GM12872 (cell line): ENCODE data around the gene SWT1.

Experiments
- TF ChIP-seq, protein P1 (sequence below): IDR thresholded peaks from 3 replicates; pipeline ENCODE4 v1.5.1; 2011; ENCODE audit warnings: low read depth, mild to moderate bottlenecking, low read length, moderate library complexity; ENCODE audit not compliant: insufficient read depth

The SWT1 gene

DNA sequence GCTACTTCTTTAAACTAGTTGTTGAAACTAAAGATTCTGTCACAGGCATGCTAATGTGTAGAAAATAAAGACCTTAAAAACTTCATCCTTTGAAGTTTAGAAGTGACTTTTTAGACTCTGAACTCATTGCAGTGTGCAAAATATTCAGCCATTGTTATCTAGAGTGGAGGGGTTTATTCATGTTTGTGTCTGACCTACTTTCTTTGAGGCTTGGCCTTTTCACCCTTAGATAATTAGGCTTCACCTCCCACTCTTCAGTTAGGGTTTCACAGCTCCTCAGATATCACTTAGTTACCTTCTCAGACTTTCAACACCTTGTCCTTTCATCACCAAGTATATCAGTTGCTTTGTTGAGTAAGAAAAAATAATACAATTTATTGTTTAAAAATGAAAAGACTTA, 84.2 kb downstream of the SWT1 start:
- TF ChIP-seq, protein P1, sequence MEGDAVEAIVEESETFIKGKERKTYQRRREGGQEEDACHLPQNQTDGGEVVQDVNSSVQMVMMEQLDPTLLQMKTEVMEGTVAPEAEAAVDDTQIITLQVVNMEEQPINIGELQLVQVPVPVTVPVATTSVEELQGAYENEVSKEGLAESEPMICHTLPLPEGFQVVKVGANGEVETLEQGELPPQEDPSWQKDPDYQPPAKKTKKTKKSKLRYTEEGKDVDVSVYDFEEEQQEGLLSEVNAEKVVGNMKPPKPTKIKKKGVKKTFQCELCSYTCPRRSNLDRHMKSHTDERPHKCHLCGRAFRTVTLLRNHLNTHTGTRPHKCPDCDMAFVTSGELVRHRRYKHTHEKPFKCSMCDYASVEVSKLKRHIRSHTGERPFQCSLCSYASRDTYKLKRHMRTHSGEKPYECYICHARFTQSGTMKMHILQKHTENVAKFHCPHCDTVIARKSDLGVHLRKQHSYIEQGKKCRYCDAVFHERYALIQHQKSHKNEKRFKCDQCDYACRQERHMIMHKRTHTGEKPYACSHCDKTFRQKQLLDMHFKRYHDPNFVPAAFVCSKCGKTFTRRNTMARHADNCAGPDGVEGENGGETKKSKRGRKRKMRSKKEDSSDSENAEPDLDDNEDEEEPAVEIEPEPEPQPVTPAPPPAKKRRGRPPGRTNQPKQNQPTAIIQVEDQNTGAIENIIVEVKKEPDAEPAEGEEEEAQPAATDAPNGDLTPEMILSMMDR, result no peak

DNA sequence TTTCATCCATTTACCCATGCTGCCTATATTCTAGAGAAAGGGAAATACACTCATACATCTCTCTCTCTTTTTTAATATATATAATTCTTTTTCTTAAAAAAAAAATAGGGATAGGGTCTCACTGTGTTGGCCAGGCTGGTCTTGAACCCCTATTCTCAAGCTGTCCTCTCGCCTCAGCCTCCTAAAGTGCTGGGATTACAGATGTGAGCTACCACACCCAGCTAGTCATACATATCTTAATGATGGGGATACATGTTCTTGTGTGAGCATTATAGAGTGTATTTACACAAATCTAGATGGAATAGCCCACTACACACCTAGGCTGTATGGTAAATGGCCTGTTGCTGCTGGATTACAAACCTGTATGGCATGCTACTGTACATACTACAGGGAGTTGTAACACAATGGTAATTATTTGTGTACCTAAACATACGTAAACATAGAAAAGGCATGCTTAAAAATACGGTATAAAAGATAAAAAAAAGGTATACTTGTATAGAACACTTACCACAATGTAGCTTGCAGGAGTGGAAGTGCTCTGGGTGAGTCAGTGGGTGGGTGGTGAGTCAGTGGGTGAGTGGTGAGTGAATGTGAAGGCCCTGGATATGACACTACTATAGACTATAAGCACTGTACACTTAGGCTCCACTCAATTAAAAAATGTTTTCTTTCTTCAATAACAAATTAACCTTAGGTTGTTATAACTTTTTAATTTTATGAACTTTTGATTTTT, 87.2 kb downstream of the SWT1 start:
- TF ChIP-seq, protein P1, result no peak

DNA sequence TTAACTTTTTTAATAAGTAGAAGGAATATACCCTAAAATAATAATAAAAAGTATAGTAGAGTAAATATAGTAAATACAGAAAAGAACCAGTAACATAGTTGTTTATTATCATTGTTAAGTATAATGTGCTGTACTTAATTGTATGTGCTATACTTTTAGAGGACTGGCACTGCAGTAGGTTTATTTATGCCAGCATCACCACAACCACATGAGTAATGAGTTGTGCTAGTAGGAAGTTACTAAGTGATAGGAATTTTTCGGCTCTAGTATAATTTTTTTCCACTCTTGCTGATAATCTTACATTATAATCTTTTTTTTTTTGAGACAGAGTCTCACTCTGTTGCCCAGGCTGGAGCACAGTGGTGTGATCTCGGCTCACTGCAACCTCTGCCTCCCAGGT, 88.5 kb downstream of the SWT1 start:
- TF ChIP-seq, protein P1, result no peak

DNA sequence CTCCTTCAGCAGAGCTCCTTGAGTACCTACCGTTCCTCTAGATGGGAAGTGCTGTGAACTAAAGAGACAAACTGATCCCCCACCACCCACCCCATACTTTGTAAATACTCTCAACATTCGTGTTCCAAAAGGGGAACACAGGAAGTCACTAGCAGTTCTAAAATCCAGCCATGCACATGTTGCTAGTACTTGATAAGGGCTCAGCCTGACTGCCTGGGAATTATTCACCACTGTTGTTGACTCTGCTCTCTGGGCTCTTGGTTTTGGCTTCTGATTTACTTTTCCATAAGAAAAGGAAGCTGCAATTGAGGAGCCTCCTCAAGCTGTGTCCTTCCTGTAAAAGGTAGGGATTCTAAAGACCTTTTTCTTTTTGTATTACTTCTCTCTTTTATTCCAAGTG, 92.6 kb downstream of the SWT1 start:
- TF ChIP-seq, protein P1, result no peak

DNA sequence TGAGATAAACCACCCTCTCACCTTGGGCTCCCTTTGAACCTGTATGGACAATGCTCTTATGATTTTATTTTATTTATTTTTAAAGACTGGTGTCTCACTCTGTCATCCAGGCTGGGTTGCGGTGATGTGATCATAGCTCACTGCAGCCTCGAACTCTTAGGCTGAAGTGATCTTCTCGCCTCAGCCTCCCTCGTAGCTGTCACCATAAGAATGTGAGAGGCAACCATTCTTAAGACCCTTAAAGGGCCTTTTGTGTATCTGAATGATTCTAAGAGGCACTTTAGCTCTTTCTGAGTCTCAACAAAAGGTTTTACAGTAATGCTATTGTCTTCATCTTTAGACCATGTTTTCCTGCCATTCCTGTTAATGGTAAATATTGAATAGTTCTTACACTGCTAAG, 93.1 kb downstream of the SWT1 start:
- TF ChIP-seq, protein P1, result no peak

DNA sequence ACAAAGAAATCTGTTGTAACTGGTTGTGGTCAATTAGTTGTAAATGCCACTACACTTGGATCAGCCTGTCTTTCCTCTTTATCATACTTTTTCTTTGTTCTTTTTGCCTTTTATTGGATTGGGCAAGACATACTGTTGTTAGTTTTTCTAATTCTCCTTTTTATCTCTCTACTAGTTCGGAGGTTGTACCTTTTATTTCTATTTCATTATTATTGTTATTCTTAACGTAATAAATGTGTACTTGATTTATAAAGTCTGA, 100.9 kb downstream of the SWT1 start:
- TF ChIP-seq, protein P1, result no peak

DNA sequence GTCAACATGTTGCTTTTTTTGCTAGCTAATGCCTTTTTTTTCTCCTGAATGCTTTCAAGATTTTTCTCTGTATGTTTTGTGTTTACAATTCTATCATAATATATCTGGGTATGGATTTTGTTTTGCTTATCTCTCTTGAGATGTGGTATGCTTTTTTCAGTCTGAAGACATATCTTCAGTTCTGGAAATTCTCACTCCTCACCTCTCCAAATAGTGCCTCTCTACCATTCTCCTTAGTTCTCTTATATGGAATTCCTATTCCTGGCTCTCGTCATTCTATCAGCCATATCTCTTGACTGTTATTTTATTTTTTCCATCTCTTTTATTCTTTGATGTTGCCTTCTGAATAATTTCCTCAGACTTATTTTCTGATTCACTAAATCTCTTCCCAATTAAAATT, 101.7 kb downstream of the SWT1 start:
- TF ChIP-seq, protein P1, result no peak
